Activated CD4-positive, alpha-beta T cell treated with anti-CD3 and anti-CD28 coated beads for 48 hours (primary cell): Measurements from ENCODE around the gene VMP1.
"Not testable (repeated sequence)": the region's sequence is repeated elsewhere in the genome, so short reads cannot be mapped to it uniquely, and the experiment has no call there.

Source experiments
- DNase-seq: peaks from one replicate; pipeline ENCODE4 v3.0.0-alpha.2; 2020

The VMP1 gene

GRCh38 chr17:59872351-59872750 is 164.9 kb downstream of the VMP1 start:
- DNase-seq, result no peak

GRCh38 chr17:59873414-59873813 is 166.0 kb downstream of the VMP1 start:
- not testable (repeated sequence) for DNase-seq

DNA sequence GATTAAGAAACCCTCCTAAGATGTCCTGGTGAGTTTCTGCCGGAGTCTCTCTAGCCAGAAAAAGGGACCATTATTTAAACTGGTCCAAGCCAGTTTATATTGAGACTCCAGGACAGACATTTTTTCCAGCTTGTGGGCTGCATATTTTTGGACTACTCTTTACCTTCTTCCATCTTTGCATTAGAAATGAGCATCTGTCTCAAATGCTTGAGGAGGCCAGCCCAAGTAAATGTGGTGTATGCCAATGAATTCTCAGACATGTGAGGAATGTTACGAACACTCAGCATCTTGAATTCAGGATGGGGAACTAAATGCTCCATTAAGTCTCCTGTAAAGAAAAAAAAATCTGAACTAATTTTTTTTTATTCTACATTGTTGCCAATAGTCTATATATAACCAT is 166.9 kb downstream of the VMP1 start:
- DNase-seq, result no peak

GRCh38 chr17:59876107-59876506 is 168.7 kb downstream of the VMP1 start:
- DNase-seq, result no peak

GRCh38 chr17:59877965-59878364 is 170.5 kb downstream of the VMP1 start:
- DNase-seq, result no peak

DNA sequence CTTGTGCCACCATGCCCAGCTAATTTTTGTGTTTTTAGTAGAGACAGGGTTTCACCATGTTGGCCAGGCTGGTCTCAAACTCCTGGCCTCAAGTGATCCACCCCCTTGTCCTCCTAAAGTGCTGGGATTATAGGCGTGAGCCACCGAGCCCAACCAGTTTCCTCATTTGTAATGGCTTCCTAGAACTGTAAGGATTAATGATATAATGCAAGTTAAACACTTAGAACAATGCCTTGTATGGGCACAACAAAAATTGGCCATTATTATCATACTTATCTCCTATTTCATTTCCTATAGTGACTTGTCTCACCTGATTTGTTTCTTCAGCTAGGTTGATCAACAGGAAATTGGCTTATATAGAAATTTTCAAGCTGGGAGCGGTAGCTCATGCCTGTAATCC is 171.2 kb downstream of the VMP1 start:
- no peak for DNase-seq

DNA sequence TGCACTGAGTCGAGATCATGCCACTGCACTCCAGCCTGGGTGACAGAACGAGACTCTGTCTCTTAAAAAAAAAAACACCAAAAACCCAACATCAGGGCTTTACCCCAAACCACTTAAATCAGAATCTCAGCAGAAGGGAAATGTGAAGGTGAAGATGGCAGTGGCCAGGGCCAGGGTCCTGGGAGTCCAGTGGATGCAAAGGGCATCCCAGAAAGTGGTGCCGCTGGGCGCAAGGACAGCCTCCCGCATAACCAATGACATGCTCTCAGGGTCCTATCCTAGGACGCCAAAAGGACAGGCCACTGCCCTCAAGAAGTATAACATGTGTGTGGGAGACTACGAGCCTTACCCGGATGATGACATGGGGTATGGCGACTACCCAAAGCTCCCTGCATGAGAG is 177.4 kb downstream of the VMP1 start:
- no peak for DNase-seq

DNA sequence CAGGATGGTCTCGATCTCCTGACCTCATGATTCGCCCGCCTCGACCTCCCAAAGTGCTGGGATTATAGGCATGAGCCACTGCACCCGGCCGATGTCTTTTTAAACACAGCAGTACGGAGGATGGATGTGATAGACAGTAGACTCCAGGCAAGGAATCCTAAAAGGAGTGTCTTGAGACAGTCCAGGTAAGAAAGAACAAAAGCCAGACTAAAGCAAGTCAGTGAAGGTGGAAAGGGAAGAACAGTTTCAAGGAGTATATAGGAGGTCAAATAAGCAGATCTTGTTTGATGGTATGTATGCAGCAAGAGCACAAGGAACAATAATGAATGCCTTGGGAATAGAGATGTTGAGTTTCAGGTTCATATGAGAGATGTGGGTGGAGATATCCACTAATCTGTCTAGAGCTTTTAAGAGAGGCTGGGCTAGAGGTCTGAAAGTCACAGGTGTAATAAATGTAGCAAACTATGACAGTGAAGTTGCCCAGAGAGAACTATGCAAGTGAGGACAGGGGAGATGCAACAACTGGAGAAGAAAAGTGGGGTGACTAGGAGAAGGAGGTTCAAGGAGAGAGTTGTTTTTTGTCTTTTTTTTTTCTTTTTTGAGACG is 180.8 kb downstream of the VMP1 start:
- DNase-seq, result no peak

GRCh38 chr17:59890720-59891119 is 183.3 kb downstream of the VMP1 start:
- peak; percentile 15 for DNase-seq
